Keratinocyte (primary cell): ENCODE results near the gene ADGRL3. TPM values are rescaled to one million over a fixed set of nuclear protein-coding genes. Genes with fewer than 3 reads are reported as not detected.

Experiments used
- DNase-seq: peaks from one replicate; pipeline ENCODE4 v3.0.0-alpha.2; 2011; ENCODE audit warnings: low read depth, missing footprints, low spot score
- FAIRE-seq: peaks from 2 replicates; lab custom pipeline; 2011; peaks lifted over from hg19 to GRCh38; lab: Jason Lieb, UNC
- H2AFZ ChIP-seq: 2 replicates; pipeline ENCODE4 v1.6.0; 2012; ENCODE audit warnings: low read length, control low read depth, inconsistent platforms; ENCODE audit not compliant: control insufficient read depth
- H3K27ac ChIP-seq: 2 replicates; pipeline ENCODE4 v1.5.1; 2011; ENCODE audit warnings: low read length; ENCODE audit not compliant: control insufficient read depth, insufficient read depth
- H3K27me3 ChIP-seq: 3 replicates; pipeline ENCODE4 v1.6.0; 2011; ENCODE audit warnings: low read length; ENCODE audit not compliant: control insufficient read depth, insufficient read depth; ENCODE audit errors: extremely low read depth
- H3K36me3 ChIP-seq, 2 experiments: 2 replicates in 1 of 2; 3 replicates in 1 of 2; pipeline ENCODE4 v1.5.1; 2011; ENCODE audit warnings: low read length in 2 of 2, mild to moderate bottlenecking in 1 of 2; ENCODE audit not compliant: control insufficient read depth in 2 of 2, insufficient read depth in 2 of 2; ENCODE audit errors: extremely low read depth in 1 of 2
- H3K4me1 ChIP-seq: 3 replicates; pipeline ENCODE4 v1.5.1; 2011; ENCODE audit warnings: low read length; ENCODE audit not compliant: control insufficient read depth, insufficient read depth; ENCODE audit errors: extremely low read depth
- H3K4me2 ChIP-seq: 3 replicates; pipeline ENCODE4 v1.6.0; 2011; ENCODE audit warnings: low read depth, low read length; ENCODE audit not compliant: control insufficient read depth, insufficient read depth; ENCODE audit errors: extremely low read depth
- H3K4me3 ChIP-seq, 3 experiments: fragments of 200-600 bp in 1 of 3; sonication (generic) in 1 of 3; 2 replicates in 2 of 3; 3 replicates in 1 of 3; pipeline ENCODE4 v1.5.1; 2011 to 2016; ENCODE audit warnings: low read length in 3 of 3, mild to moderate bottlenecking in 3 of 3, control low read depth in 2 of 3, inconsistent platforms in 1 of 3, low read depth in 1 of 3, mixed read lengths in 1 of 3, mixed run types in 1 of 3, moderate library complexity in 1 of 3; ENCODE audit not compliant: control insufficient read depth in 2 of 3, insufficient read depth in 2 of 3; ENCODE audit errors: extremely low read depth in 1 of 3
- H3K79me2 ChIP-seq: 2 replicates; pipeline ENCODE4 v1.6.0; 2012; ENCODE audit warnings: low read length; ENCODE audit not compliant: control insufficient read depth, insufficient read depth
- H3K9ac ChIP-seq: 3 replicates; pipeline ENCODE4 v1.6.0; 2011; ENCODE audit warnings: low read length; ENCODE audit not compliant: control insufficient read depth, insufficient read depth; ENCODE audit errors: extremely low read depth
- H3K9me1 ChIP-seq: 3 replicates; pipeline ENCODE4 v1.6.0; 2011; ENCODE audit warnings: low read length; ENCODE audit not compliant: control insufficient read depth, insufficient read depth; ENCODE audit errors: extremely low read depth
- H3K9me3 ChIP-seq: 2 replicates; pipeline ENCODE4 v1.5.1; 2012; ENCODE audit warnings: low read depth, low read length; ENCODE audit not compliant: control insufficient read depth
- H4K20me1 ChIP-seq: 3 replicates; pipeline ENCODE4 v1.6.0; 2011; ENCODE audit warnings: low read length; ENCODE audit not compliant: control insufficient read depth, insufficient read depth; ENCODE audit errors: extremely low read depth
- CTCF ChIP-seq, 3 experiments: IDR thresholded peaks in 1 of 3; conservative IDR thresholded peaks in 1 of 3; optimal IDR thresholded peaks in 1 of 3; 2 replicates in 2 of 3; 3 replicates in 1 of 3; pipeline versions ENCODE3 to v1.5.1; 2011; ENCODE audit warnings: low read length in 3 of 3, mild to moderate bottlenecking in 3 of 3, moderate library complexity in 2 of 3, control low read depth in 1 of 3, inconsistent platforms in 1 of 3; ENCODE audit not compliant: insufficient read depth in 2 of 3; ENCODE audit errors: extremely low read depth in 1 of 3
- EZH2 ChIP-seq: IDR thresholded peaks from one replicate; pipeline ENCODE4 v1.6.1; 2012; ENCODE audit warnings: inconsistent platforms, mild to moderate bottlenecking, low read length, moderate library complexity
- dilution Hi-C: fragments of 300-500 bp; cut with MboI; formaldehyde crosslinking; loops from one replicate; pipeline ENCODE4 v1.7.0; 2020; ENCODE audit warnings: low sequenced_read_pairs; ENCODE audit not compliant: extremely low pct_ligation_motif_present
- polyA plus RNA-seq, 5 experiments: library from polyadenylated mRNA; depleted of rRNA in 3 of 5; stranded (reverse) in 3 of 5; stranded (forward) in 1 of 5; unstranded in 1 of 5; fragments of >200 nt; gene quantifications; 1 replicate in 1 of 5; 2 replicates in 3 of 5; 3 replicates in 1 of 5; pipeline versions ENCODE4 v1.2.1 to v1.2.3, GENCODE V29; 2011 to 2012; ENCODE audit warnings: missing spikeins in 2 of 5, low read depth in 1 of 5, low replicate concordance in 1 of 5

ADGRL3 gene
- polyA plus RNA-seq, 1 donor (not counting 4 experiments of a cell fraction or from before 2014, with no cell fraction given), result 0.18 TPM

GRCh38 chr4:61958591-61958990 lies 758.5 kb downstream of the ADGRL3 start:
- Histone ChIP-seq H3K9me1 (no peaks in the 10 kb centered on the region), H3K79me2 (no peaks in the 10 kb centered on the region), H3K27ac (no peak overlapping the region), H3K27me3 (no peaks in the 10 kb centered on the region), H4K20me1 (no peaks in the 10 kb centered on the region), H3K4me2 (no peak overlapping the region), H3K4me3 (no peak overlapping the region), H3K36me3 (no peaks in the 10 kb centered on the region), H3K4me1 (no peaks in the 10 kb centered on the region), H3K9me3 (no peaks in the 10 kb centered on the region), H3K9ac (no peak overlapping the region), H2AFZ (no peak overlapping the region)
- TF ChIP-seq EZH2 (no peak), CTCF (optimal IDR thresholded peaks at IDR 0.05 in 1 of 3, IDR thresholded peaks at IDR 0.05 in 1 of 3, conservative IDR thresholded peaks at IDR 0.05 in 1 of 3; ENCODE audit: extremely low read depth in 1 of 3, insufficient read depth in 2 of 3, low read length in 3 of 3) (no peak)
- no peak for FAIRE-seq
- dilution Hi-C loops, result no loop called here
- DNase-seq, result no peak

- no peak for DNase-seq
- H3K4me3 ChIP-seq, result no peak overlapping the region
- H3K79me2 ChIP-seq, result no peaks in the 10 kb centered on the region
- H3K9me1 ChIP-seq, result no peaks in the 10 kb centered on the region
- H3K4me2 ChIP-seq, result no peak overlapping the region
- TF ChIP-seq CTCF (optimal IDR thresholded peaks at IDR 0.05 in 1 of 3, IDR thresholded peaks at IDR 0.05 in 1 of 3, conservative IDR thresholded peaks at IDR 0.05 in 1 of 3; ENCODE audit: extremely low read depth in 1 of 3, insufficient read depth in 2 of 3, low read length in 3 of 3), result no peak
- TF ChIP-seq EZH2, result no peak
- no peaks in the 10 kb centered on the region for H4K20me1 ChIP-seq
- no peak for FAIRE-seq
- H3K9ac ChIP-seq, result no peak overlapping the region
- H3K36me3 ChIP-seq, result no peaks in the 10 kb centered on the region
- no peak overlapping the region for H3K27ac ChIP-seq
- H3K4me1 ChIP-seq, result no peaks in the 10 kb centered on the region
- no peak overlapping the region for H2AFZ ChIP-seq
- no peaks in the 10 kb centered on the region for H3K27me3 ChIP-seq
- dilution Hi-C loops, result no loop called here
- no peaks in the 10 kb centered on the region for H3K9me3 ChIP-seq
Measured at GRCh38 chr4:61959087-61959486, 759.0 kb downstream of the ADGRL3 start.
